Mesenchymal stem cell (in vitro differentiated cells and primary cell): Measurements from ENCODE around the gene CISD2.

Source experiments
- DNase-seq: peaks from one replicate; pipeline ENCODE4 v3.0.0-alpha.2; 2013
- H2AFZ ChIP-seq: one replicate; pipeline ENCODE4 v1.6.1; 2013; ENCODE audit warnings: low read depth, mild to moderate bottlenecking, control low read depth, inconsistent platforms, low read length, moderate library complexity
- H2AK5ac ChIP-seq: 2 replicates; pipeline ENCODE4 v1.6.1; 2013; ENCODE audit warnings: low read length, moderate library complexity, mild to moderate bottlenecking, inconsistent platforms; ENCODE audit not compliant: severe bottlenecking
- H2BK120ac ChIP-seq: one replicate; pipeline ENCODE4 v1.6.1; 2013; ENCODE audit warnings: low read depth, mild to moderate bottlenecking, inconsistent platforms, low read length, moderate library complexity
- H2BK12ac ChIP-seq, 2 experiments: one replicate each; pipeline ENCODE4 v1.6.1; 2013; ENCODE audit warnings: inconsistent platforms in 2 of 2, low read length in 2 of 2, mild to moderate bottlenecking in 2 of 2, moderate library complexity in 2 of 2, control low read depth in 1 of 2
- H2BK15ac ChIP-seq: one replicate; pipeline ENCODE4 v1.6.1; 2013; ENCODE audit warnings: mild to moderate bottlenecking, low read depth, inconsistent platforms; ENCODE audit not compliant: poor library complexity, severe bottlenecking
- H2BK5ac ChIP-seq: 2 replicates; pipeline ENCODE4 v1.6.1; 2013; ENCODE audit warnings: low read depth, mild to moderate bottlenecking, low read length, control low read depth, inconsistent platforms; ENCODE audit not compliant: poor library complexity, severe bottlenecking
- H3K14ac ChIP-seq, 2 experiments: one replicate each; pipeline ENCODE4 v1.6.1; 2013; ENCODE audit warnings: inconsistent platforms in 2 of 2, low read length in 2 of 2, control low read depth in 1 of 2, mild to moderate bottlenecking in 1 of 2, moderate library complexity in 1 of 2
- H3K18ac ChIP-seq, 2 experiments: one replicate each; pipeline ENCODE4 v1.6.1; 2013; ENCODE audit warnings: inconsistent platforms in 2 of 2, low read length in 2 of 2, control low read depth in 1 of 2, low read depth in 1 of 2, mild to moderate bottlenecking in 1 of 2
- H3K23ac ChIP-seq, 2 experiments: one replicate each; pipeline ENCODE4 v1.6.1; 2013; ENCODE audit warnings: inconsistent platforms in 2 of 2, low read length in 2 of 2, mild to moderate bottlenecking in 2 of 2, moderate library complexity in 2 of 2, control low read depth in 1 of 2
- H3K27ac ChIP-seq: 2 replicates; pipeline ENCODE4 v1.5.1; 2013; ENCODE audit warnings: mild to moderate bottlenecking, moderate library complexity, low read length, control low read depth, inconsistent platforms; ENCODE audit not compliant: poor library complexity, severe bottlenecking
- H3K27me3 ChIP-seq, 2 experiments: 2 replicates each; pipeline versions ENCODE4 v1.6.1 to v1.7.0; 2013; ENCODE audit warnings: low read length in 2 of 2, mild to moderate bottlenecking in 2 of 2, moderate library complexity in 2 of 2, control low read depth in 1 of 2, inconsistent platforms in 1 of 2; ENCODE audit not compliant: control insufficient read depth in 1 of 2, insufficient read depth in 1 of 2
- H3K36me3 ChIP-seq, 2 experiments: 2 replicates each; pipeline versions ENCODE4 v1.6.1 to v1.7.0; 2013; ENCODE audit warnings: low read length in 2 of 2, control low read depth in 1 of 2, inconsistent platforms in 1 of 2, low read depth in 1 of 2, mild to moderate bottlenecking in 1 of 2; ENCODE audit not compliant: insufficient read depth in 2 of 2, control insufficient read depth in 1 of 2
- H3K4ac ChIP-seq, 2 experiments: one replicate each; pipeline ENCODE4 v1.6.1; 2013; ENCODE audit warnings: inconsistent platforms in 2 of 2, low read length in 2 of 2, mild to moderate bottlenecking in 2 of 2, moderate library complexity in 2 of 2, control low read depth in 1 of 2, low read depth in 1 of 2
- H3K4me1 ChIP-seq: 2 replicates; pipeline ENCODE4 v1.6.1; 2013; ENCODE audit warnings: low read depth, low read length, control low read depth; ENCODE audit not compliant: control insufficient read depth, insufficient read depth
- H3K4me2 ChIP-seq: 2 replicates; pipeline ENCODE4 v1.6.1; 2013; ENCODE audit warnings: low read length, mild to moderate bottlenecking, inconsistent platforms; ENCODE audit not compliant: poor library complexity, severe bottlenecking
- H3K4me3 ChIP-seq, 2 experiments: 2 replicates each; pipeline versions ENCODE4 v1.5.1 to v1.7.0; 2013; ENCODE audit warnings: low read length in 2 of 2, mild to moderate bottlenecking in 2 of 2, control low read depth in 1 of 2, low read depth in 1 of 2; ENCODE audit not compliant: insufficient read depth in 1 of 2
- H3K79me1 ChIP-seq: replicated peaks from 2 replicates; pipeline ENCODE4 v1.6.1; 2013; ENCODE audit warnings: mild to moderate bottlenecking, control low read depth, low read length, inconsistent platforms; ENCODE audit not compliant: poor library complexity, severe bottlenecking
- H3K9ac ChIP-seq: 2 replicates; pipeline ENCODE4 v1.7.0; 2013; ENCODE audit warnings: mild to moderate bottlenecking, low read length, moderate library complexity
- H3K9me3 ChIP-seq: 2 replicates; pipeline ENCODE4 v1.7.0; 2013; ENCODE audit warnings: mild to moderate bottlenecking, low read length; ENCODE audit not compliant: control insufficient read depth
- H4K8ac ChIP-seq: one replicate; pipeline ENCODE4 v1.6.1; 2013; ENCODE audit warnings: inconsistent platforms, mild to moderate bottlenecking, low read length, moderate library complexity
- H4K91ac ChIP-seq: one replicate; pipeline ENCODE4 v1.6.1; 2013; ENCODE audit warnings: mild to moderate bottlenecking, low read length, inconsistent platforms
- WGBS: methylation state at CpG from one replicate; pipeline ENCODE4 v1.1.7; 2013; ENCODE audit warnings: mixed read lengths; 5-methylcytosine and 5-hydroxymethylcytosine counted together

The CISD2 gene

GRCh38 chr4:102826890-102827673 lies 41.7 kb upstream of the CISD2 start, which contains the start of gene UBE2D3:
TSS of gene UBE2D3 (minus strand) at chr4:102827551. CDS start at chr4:102826508, 1,043 bp downstream.
- peak within 1 kb of the TSS; percentile 100 for H2BK120ac ChIP-seq
- peak within 1 kb of the TSS; percentile 94 for H2AK5ac ChIP-seq
- H3K4ac ChIP-seq = peak within 1 kb of the TSS; percentile 89 to 100
- peaks cover 2% of the 10 kb centered on the region for H3K79me1 ChIP-seq
- peaks cover 0 to 9% of the 10 kb centered on the region in 2 experiments for H3K36me3 ChIP-seq
- H3K27me3 ChIP-seq = no peaks in the 10 kb centered on the region
- peak within 1 kb of the TSS; percentile 18 to 72 for H2BK12ac ChIP-seq
- H3K4me1 ChIP-seq = peaks cover 5% of the 10 kb centered on the region
- peak within 1 kb of the TSS; percentile 100 for H3K27ac ChIP-seq
- no peaks in the 10 kb centered on the region for H3K9me3 ChIP-seq
- WGBS = under 1% methylated on average over 63 of the region's 73 CpGs
- H3K4me2 ChIP-seq = peak within 1 kb of the TSS; percentile 60
- peak within 1 kb of the TSS; percentile 99 for H3K9ac ChIP-seq
- H2BK15ac ChIP-seq = peak within 1 kb of the TSS; percentile 99
- peak within 1 kb of the TSS; percentile 86 for H2AFZ ChIP-seq
- H4K8ac ChIP-seq = peak within 1 kb of the TSS; percentile 100
- peak within 1 kb of the TSS; percentile 98 to 100 for H3K18ac ChIP-seq
- H3K4me3 ChIP-seq = peak within 1 kb of the TSS; percentile 78 to 95
- H3K23ac ChIP-seq = peak within 1 kb of the TSS; percentile 6 to 66
- H3K14ac ChIP-seq = peak within 1 kb of the TSS; percentile 89 to 97
- peak within 1 kb of the TSS; percentile 100 for H4K91ac ChIP-seq
- DNase-seq = peak; percentile 97
- peak within 1 kb of the TSS; percentile 100 for H2BK5ac ChIP-seq

GRCh38 chr4:102827674-102828496 lies 40.9 kb upstream of the CISD2 start:
- H2AK5ac ChIP-seq = peak overlapping the region; percentile 73
- peak overlapping the region in 1 of 2 experiments; percentile 89 for H3K14ac ChIP-seq
- peak overlapping the region; percentile 98 to 100 for H3K18ac ChIP-seq
- H3K9ac ChIP-seq = peak overlapping the region; percentile 99
- H2BK120ac ChIP-seq = peak overlapping the region; percentile 100
- no peaks in the 10 kb centered on the region for H3K27me3 ChIP-seq
- peak overlapping the region; percentile 89 to 100 for H3K4ac ChIP-seq
- peak overlapping the region; percentile 100 for H4K91ac ChIP-seq
- H3K4me3 ChIP-seq = peak overlapping the region; percentile 78 to 95
- H3K9me3 ChIP-seq = no peaks in the 10 kb centered on the region
- H4K8ac ChIP-seq = peak overlapping the region; percentile 100
- peak overlapping the region; percentile 18 to 72 for H2BK12ac ChIP-seq
- peak overlapping the region; percentile 100 for H2BK5ac ChIP-seq
- H3K79me1 ChIP-seq = peaks cover 3% of the 10 kb centered on the region
- peak overlapping the region; percentile 100 for H3K27ac ChIP-seq
- WGBS = under 1% methylated on average over 44 of the region's 50 CpGs
- H3K23ac ChIP-seq = peak overlapping the region; percentile 6 to 66
- no peak overlapping the region for H2BK15ac ChIP-seq
- peak overlapping the region; percentile 60 for H3K4me2 ChIP-seq
- DNase-seq = peak; percentile 100
- peak overlapping the region; percentile 86 for H2AFZ ChIP-seq
- H3K4me1 ChIP-seq = peaks cover 3% of the 10 kb centered on the region
- H3K36me3 ChIP-seq = peaks cover 0 to 5% of the 10 kb centered on the region in 2 experiments

- H3K18ac ChIP-seq = no peak overlapping the region
- H3K36me3 ChIP-seq = peaks cover 0 to 2% of the 10 kb centered on the region in 2 experiments
- H2AFZ ChIP-seq = peak overlapping the region; percentile 86
- H2AK5ac ChIP-seq = peak overlapping the region; percentile 73
- no peak for DNase-seq
- no peak overlapping the region for H2BK15ac ChIP-seq
- peak overlapping the region; percentile 64 to 95 for H3K4me3 ChIP-seq
- peak overlapping the region; percentile 99 for H3K9ac ChIP-seq
- no peak overlapping the region for H4K91ac ChIP-seq
- no peak overlapping the region for H4K8ac ChIP-seq
- H3K9me3 ChIP-seq = no peaks in the 10 kb centered on the region
- peak overlapping the region in 1 of 2 experiments; percentile 80 for H3K4ac ChIP-seq
- 0% methylated on average over 4 of the region's 4 CpGs for WGBS
- H3K27me3 ChIP-seq = no peaks in the 10 kb centered on the region
- peak overlapping the region; percentile 60 for H3K4me2 ChIP-seq
- peaks cover 3% of the 10 kb centered on the region for H3K4me1 ChIP-seq
- H2BK120ac ChIP-seq = no peak overlapping the region
- peak overlapping the region; percentile 35 for H2BK5ac ChIP-seq
- peak overlapping the region in 1 of 2 experiments; percentile 65 for H3K14ac ChIP-seq
- H3K27ac ChIP-seq = peak overlapping the region; percentile 91
- peaks cover 3% of the 10 kb centered on the region for H3K79me1 ChIP-seq
- H2BK12ac ChIP-seq = peak overlapping the region; percentile 18 to 72
- no peak overlapping the region for H3K23ac ChIP-seq
Observed at GRCh38 chr4:102828497-102828808, 40.3 kb upstream of the CISD2 start.

GRCh38 chr4:102829803-102830202 lies 39.0 kb upstream of the CISD2 start:
- WGBS = 100% methylated on average over 2 of the region's 7 CpGs
- Histone ChIP-seq H3K36me3 (no peaks in the 10 kb centered on the region), H3K9ac (peak overlapping the region; percentile 99), H3K4me1 (peaks cover 3% of the 10 kb centered on the region), H4K8ac (no peak overlapping the region), H3K23ac (no peak overlapping the region), H3K18ac (no peak overlapping the region), H2BK15ac (no peak overlapping the region), H3K4me2 (no peak overlapping the region), H3K14ac (no peak overlapping the region), H2AFZ (no peak overlapping the region), H3K4me3 (no peak overlapping the region), H4K91ac (no peak overlapping the region), H3K27me3 (no peaks in the 10 kb centered on the region), H3K27ac (no peak overlapping the region), H3K4ac (no peak overlapping the region), H2AK5ac (no peak overlapping the region), H3K9me3 (no peaks in the 10 kb centered on the region), H3K79me1 (peaks cover 4% of the 10 kb centered on the region), H2BK12ac (no peak overlapping the region), H2BK5ac (no peak overlapping the region), H2BK120ac (no peak overlapping the region)
- DNase-seq = no peak
